Uterus (tissue), 2 donors: ENCODE data around the gene CDC42BPG.
A peak's percentile ranks its signal among the peaks of the same experiment; 100 is the strongest.

Experiments
- CTCF ChIP-seq, 4 experiments: fragments of 200-600 bp in 2 of 4; fragments of 450-650 bp in 2 of 4; sonication (generic) in 2 of 4; IDR thresholded peaks; one replicate each; pipeline ENCODE4 v1.5.1; 2016 to 2019; ENCODE audit warnings: antibody characterized with exemption in 4 of 4, mild to moderate bottlenecking in 2 of 4, moderate library complexity in 1 of 4
- POLR2A ChIP-seq, 2 donors: fragments of 450-650 bp; IDR thresholded peaks; one replicate each; pipeline ENCODE4 v1.6.1; 2016; ENCODE audit warnings: antibody characterized with exemption in 2 of 2, mild to moderate bottlenecking in 1 of 2, moderate library complexity in 1 of 2

- TF ChIP-seq CTCF (IDR thresholded peaks at IDR 0.05): peak; percentile 24 to 73 (median 58)
- no peak for TF ChIP-seq POLR2A (IDR thresholded peaks at IDR 0.05)
These were observed at the start of gene CDC42BPG for GRCh38 chr11:64844330-64845128.
